ENCODE data around the gene MRM2.

The MRM2 gene

GRCh38 chr7:2203766-2204300, 38.2 kb downstream of the MRM2 start:
- DNase-seq, result no peak

- no peak for DNase-seq
Observed at GRCh38 chr7:2202901-2203765, 38.9 kb downstream of the MRM2 start.

- DNase-seq, result no peak
Observed at GRCh38 chr7:2202361-2202761, 39.6 kb downstream of the MRM2 start.

- no peak for DNase-seq
Observed at GRCh38 chr7:2201686-2202360, 40.2 kb downstream of the MRM2 start.

- DNase-seq, result no peak
Observed at GRCh38 chr7:2201128-2201527, 40.9 kb downstream of the MRM2 start.

- DNase-seq, result no peak
Observed at GRCh38 chr7:2200584-2200980, 41.4 kb downstream of the MRM2 start.

GRCh38 chr7:2199956-2200583, 41.9 kb downstream of the MRM2 start:
- no peak for DNase-seq

- DNase-seq, result no peak
Observed at GRCh38 chr7:2199528-2199927, 42.5 kb downstream of the MRM2 start.

GRCh38 chr7:2198760-2199159, 43.2 kb downstream of the MRM2 start:
- DNase-seq, result no peak

- DNase-seq, result no peak
Observed at GRCh38 chr7:2198206-2198605, 43.8 kb downstream of the MRM2 start.

GRCh38 chr7:2197436-2198155, 44.4 kb downstream of the MRM2 start:
- DNase-seq, result no peak

GRCh38 chr7:2196381-2197378, 45.3 kb downstream of the MRM2 start:
- no peak for DNase-seq

- no peak for DNase-seq
Observed at GRCh38 chr7:2195400-2196246, 46.4 kb downstream of the MRM2 start.

GRCh38 chr7:2193575-2194305, 48.3 kb downstream of the MRM2 start:
- no peak for DNase-seq

GRCh38 chr7:2192831-2193534, 49.0 kb downstream of the MRM2 start:
- no peak for DNase-seq

GRCh38 chr7:2191016-2191415, 51.0 kb downstream of the MRM2 start:
- no peak for DNase-seq

- DNase-seq, result no peak
Observed at GRCh38 chr7:2190531-2190930, 51.5 kb downstream of the MRM2 start.

- DNase-seq, result no peak
Observed at GRCh38 chr7:2186166-2186565, 55.8 kb downstream of the MRM2 start.

- no peak for DNase-seq
Observed at GRCh38 chr7:2185715-2186114, 56.3 kb downstream of the MRM2 start.

Measured in right kidney (tissue), 1 donor.